ENCODE measurements around the gene GET4. TPM values are rescaled to one million over a fixed set of nuclear protein-coding genes. Genes with fewer than 3 reads are reported as not detected.
A peak's percentile ranks its signal among the peaks of the same experiment; 100 is the strongest.
"Not testable (repeated sequence)": the region's sequence is repeated elsewhere in the genome, so short reads cannot be mapped to it uniquely, and the experiment has no call there.

The GET4 gene
- total RNA-seq, 2 donors from 2014 or later = 34.8 to 42.2 TPM

DNA sequence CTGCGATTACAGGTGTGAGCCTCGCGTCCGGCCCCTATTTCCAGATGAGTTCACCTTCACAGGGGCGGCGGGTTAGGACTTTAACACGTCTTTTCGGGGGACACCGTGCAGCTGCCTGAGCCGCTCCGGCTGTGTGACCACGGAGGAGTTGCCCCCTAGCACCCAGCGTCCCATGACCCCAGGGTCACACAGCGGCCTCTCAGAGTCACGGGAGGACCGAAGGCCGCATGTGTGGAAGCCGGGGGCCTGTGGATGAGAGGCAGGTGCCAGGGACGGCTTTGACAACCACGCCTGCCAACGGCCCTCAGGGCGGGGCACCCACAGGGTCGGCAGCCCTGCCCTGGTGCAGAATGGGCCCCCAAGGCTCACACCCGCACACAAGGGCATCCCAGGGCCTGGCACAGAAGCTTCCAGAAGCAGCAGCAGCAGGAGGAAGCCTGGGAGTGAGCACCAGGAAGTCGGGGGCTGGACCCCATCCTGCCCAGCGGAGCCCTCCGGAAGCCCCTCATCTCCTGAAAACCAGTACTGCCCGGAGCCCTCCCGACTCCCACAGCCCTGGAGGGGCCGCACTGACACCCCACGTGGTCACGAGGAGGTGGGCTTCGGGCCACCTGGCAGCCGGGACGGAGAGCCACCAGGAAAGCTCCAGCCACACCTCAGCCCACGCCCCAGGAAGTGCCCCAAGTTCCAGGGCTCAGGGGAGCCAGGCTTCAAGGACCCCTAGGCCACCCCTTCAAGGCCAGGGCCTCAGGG is 45.4 kb downstream of the GET4 start:
- ATAC-seq (no peak), DNase-seq (peak; percentile 1 to 11 (median 6))
- Histone ChIP-seq H3K4me3 (no peak overlapping the region), H3K27me3 (no peaks in the 10 kb centered on the region), H3K4me1 (peaks cover under 1% of the 10 kb centered on the region), H3K27ac (no peak overlapping the region), H3K36me3 (replicated peaks in 1 of 2; ENCODE audit: insufficient read depth in 1 of 2, low read depth in 2 of 2) (no peaks in the 10 kb centered on the region), H3K9me3 (no peaks in the 10 kb centered on the region)
- WGBS, 2 donors = 40 to 79% methylated on average over 1 to 32 of the region's 36 CpGs
- no peak for TF ChIP-seq POLR2A (IDR thresholded peaks at IDR 0.05)
- TF ChIP-seq, protein P1, sequence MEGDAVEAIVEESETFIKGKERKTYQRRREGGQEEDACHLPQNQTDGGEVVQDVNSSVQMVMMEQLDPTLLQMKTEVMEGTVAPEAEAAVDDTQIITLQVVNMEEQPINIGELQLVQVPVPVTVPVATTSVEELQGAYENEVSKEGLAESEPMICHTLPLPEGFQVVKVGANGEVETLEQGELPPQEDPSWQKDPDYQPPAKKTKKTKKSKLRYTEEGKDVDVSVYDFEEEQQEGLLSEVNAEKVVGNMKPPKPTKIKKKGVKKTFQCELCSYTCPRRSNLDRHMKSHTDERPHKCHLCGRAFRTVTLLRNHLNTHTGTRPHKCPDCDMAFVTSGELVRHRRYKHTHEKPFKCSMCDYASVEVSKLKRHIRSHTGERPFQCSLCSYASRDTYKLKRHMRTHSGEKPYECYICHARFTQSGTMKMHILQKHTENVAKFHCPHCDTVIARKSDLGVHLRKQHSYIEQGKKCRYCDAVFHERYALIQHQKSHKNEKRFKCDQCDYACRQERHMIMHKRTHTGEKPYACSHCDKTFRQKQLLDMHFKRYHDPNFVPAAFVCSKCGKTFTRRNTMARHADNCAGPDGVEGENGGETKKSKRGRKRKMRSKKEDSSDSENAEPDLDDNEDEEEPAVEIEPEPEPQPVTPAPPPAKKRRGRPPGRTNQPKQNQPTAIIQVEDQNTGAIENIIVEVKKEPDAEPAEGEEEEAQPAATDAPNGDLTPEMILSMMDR (IDR thresholded peaks at IDR 0.05) = no peak
- intact Hi-C loops (cut with DNase I) = no loop called here

DNA sequence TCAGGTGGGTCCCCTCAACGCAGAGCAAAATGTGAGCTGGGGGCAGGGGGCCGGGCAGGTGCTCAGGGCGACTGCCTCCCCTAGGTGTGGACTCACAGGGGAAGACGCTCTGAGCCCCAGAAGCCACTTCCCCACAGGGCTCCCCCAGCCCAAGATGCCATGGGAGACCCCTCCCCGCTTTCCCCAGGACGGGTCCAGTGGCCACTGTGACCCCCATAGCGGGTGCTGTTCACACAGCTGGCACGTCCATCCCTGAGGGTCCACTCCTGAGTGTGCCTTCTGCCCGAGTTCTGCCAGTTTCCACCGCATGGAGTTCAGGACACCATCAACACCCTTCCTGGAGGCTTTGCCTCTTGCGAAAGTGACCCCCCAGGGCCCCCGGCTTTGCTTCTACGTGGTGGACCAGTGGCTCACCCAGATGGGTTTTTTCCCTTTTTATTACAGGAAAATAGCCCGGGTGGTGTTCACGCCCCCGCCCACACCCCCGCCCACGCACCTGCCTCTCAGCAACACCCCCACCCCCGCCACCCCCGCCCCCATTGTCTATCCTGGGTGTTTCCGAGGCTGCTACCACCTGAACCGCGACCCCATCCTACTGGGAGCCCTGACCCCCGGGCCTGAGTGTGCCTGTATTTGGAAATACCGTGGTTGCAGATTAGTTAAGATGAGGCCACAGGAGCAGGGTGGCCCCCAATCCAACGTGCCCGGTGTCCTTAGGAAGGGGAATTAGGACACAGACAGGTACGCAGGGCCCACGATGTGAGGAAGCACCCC is 46.2 kb downstream of the GET4 start:
- ATAC-seq = no peak
- peak; percentile 2 to 11 (median 6) for DNase-seq
- TF ChIP-seq, protein P1 (IDR thresholded peaks at IDR 0.05) = no peak
- TF ChIP-seq POLR2A (IDR thresholded peaks at IDR 0.05) = no peak
- H3K4me3 ChIP-seq = no peak overlapping the region
- no peaks in the 10 kb centered on the region for H3K27me3 ChIP-seq
- H3K36me3 ChIP-seq (replicated peaks in 1 of 2; ENCODE audit: insufficient read depth in 1 of 2, low read depth in 2 of 2) = no peaks in the 10 kb centered on the region
- WGBS, 2 donors = 68 to 82% methylated on average over 12 to 27 of the region's 29 CpGs
- no peak overlapping the region for H3K27ac ChIP-seq
- intact Hi-C loops (cut with DNase I) = no loop called here
- H3K9me3 ChIP-seq = no peaks in the 10 kb centered on the region
- no peaks in the 10 kb centered on the region for H3K4me1 ChIP-seq

DNA sequence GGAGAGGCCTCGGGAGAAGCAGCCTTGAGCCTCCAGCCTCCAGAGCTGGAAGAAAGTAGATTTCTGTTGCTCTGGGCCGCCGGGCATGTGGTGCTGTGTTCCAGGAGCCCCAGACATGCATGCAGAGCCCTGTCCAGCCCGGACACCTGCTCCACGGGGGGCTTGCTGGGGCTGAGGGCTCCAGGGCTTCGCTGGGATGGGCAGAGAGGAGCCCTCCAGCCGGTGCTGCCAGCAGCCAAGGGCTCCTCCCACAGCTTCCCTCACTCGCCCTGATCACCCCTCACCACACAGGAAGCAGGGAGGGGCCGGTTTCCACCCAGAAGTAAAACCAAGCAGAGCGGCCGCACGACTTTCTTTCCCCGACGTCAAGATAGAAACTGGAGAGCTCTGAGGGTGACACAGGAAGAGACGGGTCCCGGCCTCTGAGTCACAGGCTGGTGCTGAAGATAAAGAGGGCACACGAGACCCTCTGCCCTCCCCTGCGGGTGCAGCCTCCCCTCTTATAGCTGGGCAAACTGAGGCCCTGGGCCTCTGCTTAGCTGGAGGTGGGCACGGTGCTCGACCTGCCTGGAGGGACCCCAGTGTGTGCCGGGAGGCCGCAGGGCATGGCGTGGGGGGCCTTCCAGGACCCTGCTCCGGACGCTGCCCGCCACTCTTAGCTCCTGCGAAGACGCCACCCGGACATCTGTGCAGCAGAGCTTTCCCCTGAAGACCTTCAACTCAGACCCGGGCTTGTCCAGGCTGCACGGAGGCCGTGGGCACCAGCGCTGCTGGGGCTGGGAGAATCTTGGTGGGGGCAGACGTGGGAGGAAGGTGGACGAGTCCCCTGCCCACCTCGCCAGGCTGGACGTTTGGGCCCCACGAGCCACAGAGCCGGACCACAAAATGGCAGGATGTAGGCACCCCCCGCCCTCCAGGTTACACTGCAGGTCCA is 47.0 kb downstream of the GET4 start:
- DNase-seq = peak; percentile 24 to 79 (median 36)
- ATAC-seq = peak; percentile 33
- H3K27ac ChIP-seq = peak overlapping the region in 1 of 4 donors; percentile 62

DNA sequence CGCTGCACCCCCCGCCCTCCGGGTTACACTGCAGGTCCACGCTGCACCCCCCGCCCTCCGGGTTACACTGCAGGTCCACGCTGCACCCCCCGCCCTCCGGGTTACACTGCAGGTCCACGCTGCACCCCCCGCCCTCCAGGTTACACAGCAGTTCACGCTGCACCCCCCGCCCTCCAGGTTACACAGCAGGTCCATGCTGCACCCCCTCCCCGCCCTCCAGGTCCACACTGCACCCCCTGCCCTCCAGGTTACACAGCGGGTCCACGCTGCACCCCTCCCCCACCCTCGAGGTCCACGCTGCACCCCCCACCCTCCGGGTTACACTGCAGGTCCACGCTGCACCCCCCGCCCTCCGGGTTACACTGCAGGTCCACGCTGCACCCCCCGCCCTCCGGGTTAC is 47.7 kb downstream of the GET4 start:
- H3K27ac ChIP-seq; H3K4me1 ChIP-seq; H3K4me3 ChIP-seq; ATAC-seq; intact Hi-C loops (cut with DNase I); H3K36me3 ChIP-seq (replicated peaks in 1 of 2; ENCODE audit: insufficient read depth in 1 of 2, low read depth in 2 of 2); H3K9me3 ChIP-seq; H3K27me3 ChIP-seq: not testable (repeated sequence)
- DNase-seq = peak in 2 of 4 donors; percentile 1 to 5
- 60 to 97% methylated on average over 1 to 6 of the region's 25 CpGs for WGBS, 2 donors

More for the DNA sequence above, 47.0 kb downstream of the GET4 start:
- 72 to 75% methylated on average over 11 to 38 of the region's 40 CpGs for WGBS, 2 donors
- Histone ChIP-seq H3K27me3 (no peaks in the 10 kb centered on the region), H3K9me3 (no peaks in the 10 kb centered on the region), H3K4me3 (no peak overlapping the region), H3K4me1 (no peaks in the 10 kb centered on the region), H3K36me3 (replicated peaks in 1 of 2; ENCODE audit: insufficient read depth in 1 of 2, low read depth in 2 of 2) (no peaks in the 10 kb centered on the region)
- intact Hi-C loops (cut with DNase I) = no loop called here
- TF ChIP-seq POLR2A (IDR thresholded peaks at IDR 0.05) = peak in 1 of 3 donors; percentile 12
- TF ChIP-seq, protein P1 (IDR thresholded peaks at IDR 0.05) = no peak

All from body of pancreas (tissue), 4 donors.